ENCODE results near the gene LRCOL1.
A peak's percentile ranks its signal among the peaks of the same experiment; 100 is the strongest.

The LRCOL1 gene

DNA sequence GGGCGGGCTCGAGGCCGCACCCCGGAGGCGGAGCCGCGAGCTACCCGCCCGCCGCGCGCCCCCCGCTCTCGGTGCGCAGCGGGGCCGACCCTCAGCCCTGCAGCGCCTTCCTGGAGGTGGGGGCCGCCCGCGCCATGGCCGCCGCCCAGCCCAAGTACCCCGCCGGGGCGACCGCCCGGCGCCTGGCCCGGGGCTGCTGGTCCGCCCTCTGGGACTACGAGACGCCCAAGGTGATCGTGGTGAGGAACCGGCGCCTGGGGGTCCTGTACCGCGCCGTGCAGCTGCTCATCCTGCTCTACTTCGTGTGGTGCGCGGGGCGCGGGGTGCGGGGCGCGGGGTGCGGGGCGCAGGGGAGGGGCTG, 8.3 kb upstream of the LRCOL1 start, which contains the start of gene P2RX2:
Gene P2RX2 (plus strand): TSS at position 94 of the 361 bp plus-strand sequence. CDS start 41 bp downstream, at position 135.
- no peak for DNase-seq

DNA sequence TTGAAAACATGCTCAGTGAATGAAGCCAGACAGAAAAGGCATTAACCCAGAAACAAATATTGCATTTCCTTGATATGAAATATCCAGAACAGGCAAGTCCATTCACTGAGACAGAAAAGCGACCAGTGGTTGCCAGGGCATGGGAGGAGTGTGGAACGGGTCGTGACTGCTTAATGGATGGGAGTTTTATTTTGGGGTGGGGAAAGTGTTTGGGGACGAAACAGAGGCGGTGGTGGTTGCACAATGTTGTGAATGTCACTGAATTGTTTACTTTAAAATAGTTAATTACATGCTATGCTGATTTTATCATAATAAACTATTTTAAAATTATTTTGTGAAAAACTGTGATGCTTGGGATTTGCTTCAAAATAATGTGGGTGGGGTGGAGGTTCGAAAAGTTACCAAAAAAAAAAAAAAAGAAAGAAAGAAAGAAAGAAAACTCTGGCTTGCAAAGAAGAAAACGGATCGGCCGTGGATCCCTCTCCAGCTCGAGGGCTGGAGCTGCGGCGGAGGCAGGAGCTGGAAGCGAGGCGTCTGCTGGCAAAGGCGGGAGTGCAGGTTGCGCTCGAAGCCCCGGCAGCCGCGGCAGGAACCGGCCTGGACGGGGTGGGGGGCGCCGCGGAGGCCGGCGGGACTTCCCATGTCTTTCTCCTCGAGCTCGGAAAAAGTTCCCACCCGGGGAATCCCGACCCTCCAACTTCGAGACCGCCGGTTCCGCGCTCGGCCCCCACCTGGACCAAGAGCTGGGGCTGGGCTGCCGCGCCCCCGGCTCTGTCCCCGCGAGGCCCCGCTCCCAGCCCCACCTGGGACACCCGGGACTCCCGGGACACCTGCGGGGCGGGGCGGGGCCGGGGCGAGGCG, 7.7 kb upstream of the LRCOL1 start:
- DNase-seq, result no peak

DNA sequence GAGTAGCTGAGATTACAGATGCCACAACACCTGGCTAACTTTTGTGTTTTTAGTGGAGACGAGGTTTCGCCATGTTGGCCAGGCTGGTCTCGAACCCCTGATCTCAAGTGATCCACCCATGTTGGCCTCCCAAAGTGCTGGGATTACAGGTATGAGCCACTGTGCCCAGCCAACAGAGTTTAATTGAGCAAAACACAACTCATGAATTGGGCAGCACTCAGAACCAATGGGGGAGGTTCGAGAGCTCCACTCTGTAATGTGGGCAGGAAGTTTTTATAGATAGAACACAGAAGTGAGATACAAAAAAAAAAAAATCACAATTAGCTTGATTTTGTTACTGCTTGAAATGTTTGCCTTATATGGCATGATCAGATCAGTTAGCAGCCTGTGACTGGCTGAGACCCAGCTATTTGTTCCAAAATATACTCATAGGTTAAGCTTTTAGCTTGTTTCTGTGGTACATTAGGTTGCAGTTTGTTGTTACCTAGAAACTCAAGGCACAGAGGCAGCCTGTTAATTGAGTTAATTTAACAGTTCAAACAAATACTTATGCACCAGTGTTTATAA, 6.8 kb upstream of the LRCOL1 start:
- DNase-seq, result no peak

DNA sequence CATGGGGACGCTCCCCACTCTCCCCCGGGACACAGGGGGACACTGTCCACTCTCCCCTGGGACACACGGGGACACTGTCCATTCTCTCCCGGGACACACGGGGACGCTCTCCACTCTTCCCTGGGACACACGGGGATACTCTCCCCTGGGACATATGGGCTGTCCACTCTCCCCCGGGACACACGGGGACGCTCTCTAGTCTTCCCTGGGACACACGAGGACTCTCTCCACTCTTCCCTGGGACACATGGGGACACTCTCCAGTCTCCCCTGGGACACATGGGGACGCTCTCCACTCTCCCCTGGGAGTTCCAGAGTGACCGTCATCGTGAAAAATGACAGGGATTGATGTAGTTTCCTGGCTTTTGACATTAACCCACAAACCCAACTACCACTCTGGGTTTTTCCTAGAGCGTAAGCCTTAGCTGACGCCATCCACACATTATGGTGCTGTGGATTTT, 5.2 kb upstream of the LRCOL1 start:
- no peak for DNase-seq

DNA sequence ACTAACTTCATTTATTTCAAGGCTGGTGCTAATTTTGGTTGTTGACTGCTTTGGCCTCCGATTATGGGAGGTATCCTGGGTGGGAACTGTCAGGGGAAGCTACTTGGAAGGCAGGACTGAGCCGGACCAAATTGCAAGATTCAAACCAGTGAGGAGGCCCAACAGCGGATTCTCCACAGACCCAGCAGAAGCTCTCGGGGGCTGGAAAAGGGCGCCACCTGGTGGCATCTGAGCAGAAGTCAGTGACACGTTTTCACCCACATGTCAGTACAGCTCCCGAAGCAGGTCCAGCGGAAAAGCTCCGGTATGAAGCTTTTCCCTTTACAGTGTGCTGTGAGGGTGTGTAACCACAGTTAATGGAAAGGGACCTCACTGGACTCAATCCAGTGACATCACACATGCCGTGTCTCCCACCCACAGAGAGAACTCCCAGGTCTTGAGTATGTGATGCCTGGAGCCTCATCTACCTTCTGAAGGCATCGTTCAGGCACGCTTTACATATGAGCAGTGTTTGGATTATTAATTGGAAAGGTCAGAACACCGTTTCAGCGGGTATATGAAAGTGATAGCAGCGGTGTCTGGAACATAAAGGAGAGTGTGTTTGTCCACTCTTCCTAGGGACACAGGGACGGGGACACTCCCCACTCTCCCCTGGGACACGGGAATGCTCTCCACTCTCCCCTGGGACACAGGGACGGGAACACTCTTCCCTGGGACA, 4.6 kb upstream of the LRCOL1 start:
- DNase-seq, result peak; percentile 79

DNA sequence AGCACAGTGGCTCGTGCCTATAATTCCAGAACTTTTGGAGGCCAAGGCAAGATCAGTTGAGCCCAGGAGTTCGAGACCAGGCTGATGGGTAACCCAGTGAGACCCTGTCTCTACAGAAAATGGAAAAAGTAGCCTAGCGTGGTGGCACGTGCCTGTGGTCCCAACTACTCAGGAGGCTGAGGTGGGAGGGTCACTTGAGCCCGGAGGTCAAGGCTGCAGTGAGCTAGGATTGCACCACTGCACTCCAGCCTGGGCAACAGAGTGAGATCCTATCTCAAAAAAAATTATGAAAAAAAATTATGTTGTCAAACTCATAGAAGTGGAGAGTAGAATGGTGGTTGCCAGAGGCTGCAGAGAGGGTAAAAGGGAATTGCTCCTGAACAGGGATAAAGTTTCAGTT, 3.6 kb upstream of the LRCOL1 start:
- DNase-seq, result no peak

DNA sequence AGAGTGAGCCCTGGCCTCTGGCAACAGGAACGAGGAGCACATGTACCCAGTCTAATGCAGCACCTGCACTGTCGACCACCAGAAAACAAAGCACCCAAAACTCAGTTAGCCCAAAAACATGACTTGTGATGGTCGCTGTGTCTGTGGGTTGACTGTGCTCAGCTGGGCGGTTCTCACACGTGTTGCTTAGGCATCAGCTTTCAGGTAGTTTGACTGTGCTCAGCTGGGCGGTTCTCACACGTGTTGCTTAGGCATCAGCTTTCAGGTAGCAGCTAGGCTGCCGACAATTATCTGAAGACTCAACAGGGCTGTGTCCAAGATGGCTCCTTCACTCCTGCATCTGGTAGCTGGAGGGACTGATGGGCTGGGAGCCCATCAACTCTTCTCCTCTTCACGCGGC, 1.2 kb upstream of the LRCOL1 start:
- DNase-seq, result no peak

DNA sequence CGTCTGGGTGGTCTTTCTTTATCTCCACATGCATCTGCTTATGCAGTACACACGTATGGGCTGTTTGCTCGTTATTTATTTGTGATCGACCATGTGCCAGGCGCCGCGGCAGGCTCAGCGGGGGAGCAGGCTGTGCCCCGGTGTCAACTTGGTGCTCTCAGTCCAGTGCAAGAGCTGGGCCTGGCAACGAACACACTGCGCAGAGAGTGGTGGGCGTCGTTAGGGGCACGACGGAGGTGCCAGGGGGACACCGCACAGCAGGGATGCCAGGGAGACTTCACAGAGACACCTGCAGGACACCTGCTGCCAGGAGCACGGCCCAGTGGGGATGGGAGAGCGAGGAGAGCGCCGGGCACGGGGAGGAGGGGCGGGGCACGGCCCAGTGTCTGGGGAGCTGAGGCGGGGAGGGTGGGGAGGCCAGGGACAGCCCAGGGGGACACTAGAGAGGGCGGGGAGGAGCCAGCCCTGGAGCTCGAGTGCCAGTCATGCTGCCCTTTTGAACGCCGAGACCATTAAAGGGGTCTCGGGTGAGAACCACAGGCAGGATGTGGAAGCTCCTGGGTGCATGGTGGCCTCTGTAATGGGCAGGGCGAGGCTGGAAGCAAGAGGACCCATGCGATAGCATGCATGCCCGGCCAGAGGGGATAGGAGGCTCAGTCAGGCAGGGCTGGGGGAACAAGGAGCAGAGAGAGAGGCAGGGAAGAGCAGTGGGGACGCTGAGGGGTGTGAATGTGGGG, 652 bp upstream of the LRCOL1 start:
- DNase-seq, result no peak

DNA sequence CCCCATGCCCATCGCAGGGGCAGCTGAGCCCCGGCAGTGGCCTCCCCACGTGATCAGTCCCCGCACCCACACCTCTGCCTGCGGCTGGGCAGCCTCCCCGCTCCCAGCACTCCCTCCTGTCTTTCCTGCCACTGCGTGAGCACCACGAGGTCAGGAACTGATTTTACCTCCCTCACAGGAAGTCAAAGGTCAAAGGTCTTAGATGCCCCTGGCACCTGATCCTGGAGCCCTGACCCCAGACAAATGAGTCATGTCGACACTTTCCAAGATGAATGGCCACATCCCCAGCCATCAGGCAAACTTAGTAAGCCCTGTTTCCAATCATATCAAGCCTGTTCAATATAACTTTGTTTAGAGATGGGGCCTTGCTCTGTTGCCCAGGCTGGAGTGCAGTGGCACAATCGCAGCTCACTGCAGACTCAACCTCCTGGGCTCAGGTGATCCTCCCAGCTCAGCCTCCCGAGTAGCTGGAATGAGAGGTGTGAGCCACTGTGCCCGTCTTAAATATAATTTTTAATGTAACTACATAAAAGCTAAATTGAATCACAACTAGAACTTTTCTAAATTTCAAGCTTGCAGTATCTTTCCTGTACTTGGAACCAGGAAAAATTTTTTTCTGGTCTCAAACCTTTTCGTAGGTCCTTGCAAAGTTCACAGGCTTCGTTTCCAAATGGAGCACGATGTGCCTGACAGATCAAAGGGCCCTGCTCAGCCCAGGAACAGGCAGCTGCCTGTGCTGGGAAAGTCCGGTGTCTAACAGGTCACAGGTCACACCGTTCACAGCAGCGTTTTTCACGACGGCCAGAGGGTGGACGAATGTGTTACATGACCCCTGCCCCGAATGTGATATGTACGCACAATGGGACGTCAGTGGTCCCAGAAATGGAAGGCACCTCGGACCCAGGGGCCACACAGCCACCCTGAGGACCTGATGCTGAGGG, 1.9 kb downstream of the LRCOL1 start:
- no peak for DNase-seq

DNA sequence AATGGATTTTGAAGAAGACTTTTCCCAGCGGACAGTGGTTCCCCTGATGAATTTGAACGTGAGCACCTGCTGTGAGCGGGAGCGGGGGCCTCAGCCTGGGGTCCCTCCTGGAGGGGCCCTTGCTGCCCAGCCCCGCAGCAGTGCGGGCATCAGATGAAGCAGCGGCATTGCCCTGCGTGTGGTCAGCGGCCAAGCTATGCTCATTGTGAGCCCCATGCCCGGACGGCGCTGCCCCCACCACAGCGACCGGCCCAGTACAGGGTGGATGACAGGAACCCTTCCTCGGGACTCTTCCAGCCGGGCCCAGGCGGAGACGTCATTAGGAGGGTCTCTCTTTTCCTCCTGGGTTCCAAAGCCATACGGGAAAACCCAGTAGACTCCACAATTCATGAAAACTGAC, 3.5 kb downstream of the LRCOL1 start:
- no peak for DNase-seq

DNA sequence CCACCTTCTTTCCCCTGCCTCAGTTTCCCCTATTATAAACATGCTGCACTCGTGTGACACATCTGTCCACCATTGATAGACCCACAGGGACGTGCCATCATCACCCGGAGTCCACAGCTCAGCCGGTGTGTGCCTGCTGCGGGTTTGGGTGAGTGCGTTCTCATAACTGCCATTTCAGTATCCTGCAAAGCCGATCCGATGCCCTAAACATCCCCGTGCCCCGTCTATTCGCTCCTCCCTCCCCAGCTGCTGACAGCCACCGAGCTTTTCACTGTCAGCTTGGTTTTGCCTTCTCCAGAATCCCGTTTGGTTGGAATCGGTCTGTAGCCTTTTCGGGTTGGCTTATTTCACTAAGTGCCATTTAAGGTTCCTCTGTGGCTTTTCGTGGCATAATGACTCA, 3.9 kb downstream of the LRCOL1 start:
- DNase-seq, result no peak

DNA sequence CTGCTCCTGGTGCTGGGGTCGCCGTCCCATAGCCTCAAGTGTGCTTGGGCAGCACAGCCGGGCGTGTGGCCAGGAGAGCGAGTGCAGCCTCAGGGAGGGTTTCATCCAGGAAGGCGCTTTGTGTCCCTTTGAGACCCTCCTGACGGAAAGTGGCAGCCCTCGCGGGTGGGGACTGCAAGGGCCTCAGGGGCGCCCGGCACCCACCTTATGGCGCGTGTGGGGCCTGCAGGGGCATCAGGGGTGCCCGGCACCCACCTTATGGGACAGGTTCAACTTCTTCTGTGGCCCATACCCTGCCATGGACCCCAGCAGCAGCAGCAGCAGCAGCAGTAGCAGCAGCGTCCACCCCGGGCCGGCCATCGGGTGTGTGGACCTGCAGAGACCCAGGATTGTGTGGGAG, 4.5 kb downstream of the LRCOL1 start:
- DNase-seq, result no peak

DNA sequence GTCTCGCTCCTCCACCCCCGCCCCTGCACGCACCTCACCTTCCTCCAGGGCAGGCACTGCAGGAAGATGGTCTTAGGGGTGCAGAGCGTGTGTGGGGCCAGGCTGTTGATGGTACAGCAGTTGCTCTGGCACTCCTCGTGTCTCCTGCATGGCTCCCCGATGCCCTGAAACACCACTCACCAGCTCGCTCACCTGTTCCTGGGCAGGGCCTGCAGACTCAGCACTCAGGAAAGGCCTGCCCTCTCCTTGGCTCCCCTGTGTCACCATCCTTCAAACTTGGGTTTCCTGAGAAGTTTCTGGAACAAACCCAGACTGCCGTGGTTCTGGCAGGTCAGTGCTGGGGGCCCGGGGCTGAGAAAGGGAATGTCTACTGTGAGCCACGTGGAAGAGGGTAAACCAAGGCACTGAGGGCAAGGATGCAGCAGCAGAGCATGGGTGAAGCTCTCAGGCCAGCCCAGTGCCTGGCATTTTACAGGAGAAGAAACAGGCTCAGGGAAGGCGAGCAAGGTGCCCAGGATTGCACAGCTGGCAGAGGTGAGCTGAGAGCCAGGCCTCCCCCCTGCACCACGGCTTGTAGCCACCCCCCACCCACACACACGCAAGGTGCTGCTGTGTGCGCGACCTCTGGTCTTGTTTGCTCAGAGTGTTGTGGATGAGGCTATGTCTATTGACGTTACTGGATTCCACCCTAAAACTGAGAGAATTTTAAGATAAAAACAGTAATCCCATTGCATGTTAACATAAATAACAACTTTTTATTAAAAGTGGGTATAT, 5.5 kb downstream of the LRCOL1 start:
- DNase-seq, result no peak

DNA sequence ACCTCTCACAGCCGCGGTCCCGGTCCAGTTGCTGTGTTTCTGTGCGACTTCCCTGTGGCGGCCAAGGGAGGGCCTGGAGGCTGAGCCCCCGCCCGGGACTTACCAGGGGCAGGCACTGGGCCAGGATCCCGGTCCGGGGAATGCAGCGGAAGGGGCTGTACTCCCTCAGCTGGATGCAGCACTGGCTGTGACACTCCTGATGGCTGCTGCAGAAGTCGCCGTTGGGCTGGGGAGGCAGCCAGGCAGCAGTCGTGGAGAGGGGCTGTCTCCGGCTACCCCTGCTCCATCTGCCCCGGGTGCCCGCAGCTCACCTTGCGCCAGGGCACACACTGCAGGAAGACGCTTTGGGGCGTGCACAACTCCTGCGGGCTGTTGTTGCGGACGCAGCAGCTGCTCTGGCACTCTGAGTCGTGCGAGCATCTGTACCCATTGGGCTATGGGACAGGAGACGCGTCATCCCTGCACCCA, 6.2 kb downstream of the LRCOL1 start:
- DNase-seq, result no peak

DNA sequence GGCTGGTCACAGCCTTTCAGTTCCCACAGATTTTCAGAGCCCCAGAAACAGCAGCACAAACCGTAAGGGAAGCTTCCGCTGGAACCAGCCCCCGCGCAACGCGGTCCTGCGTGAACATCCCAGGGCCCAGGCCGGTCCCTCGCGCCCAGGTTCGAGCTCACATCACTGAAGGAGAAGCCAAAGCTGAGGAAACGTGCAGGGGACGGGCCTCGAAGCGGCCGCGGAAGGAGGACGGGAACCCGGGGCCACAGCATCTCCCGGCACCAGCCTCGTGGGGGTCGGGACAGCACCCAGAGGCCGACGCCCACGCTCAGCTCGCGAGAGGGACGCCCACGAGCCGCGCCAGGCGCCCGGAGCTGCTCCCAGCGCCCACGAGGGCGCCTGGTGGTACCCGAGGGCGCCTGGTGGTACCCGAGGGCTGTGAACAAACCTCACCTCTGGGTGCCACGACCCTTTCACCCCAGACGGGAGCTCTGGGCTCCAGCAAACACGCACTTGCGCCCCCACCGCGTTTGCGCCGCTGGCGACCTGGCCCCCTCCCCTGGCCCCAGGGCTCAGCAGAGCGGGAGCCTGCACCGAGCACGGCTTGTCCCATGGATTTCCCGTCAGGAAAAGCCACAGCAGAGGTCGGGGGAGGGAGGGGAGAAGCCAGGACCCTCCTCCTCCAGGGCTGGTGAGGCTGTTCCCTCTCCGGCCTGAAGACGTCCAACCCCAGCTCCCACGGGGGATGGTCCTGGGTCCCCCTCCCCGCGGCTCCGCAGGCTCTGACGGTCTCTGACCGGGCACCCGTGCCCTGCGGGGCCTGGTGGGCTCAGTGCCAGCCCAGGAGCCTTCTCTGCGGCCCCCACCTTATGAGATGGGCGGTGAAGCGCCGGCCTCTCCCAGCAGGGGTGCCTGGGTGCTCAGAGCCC, 6.9 kb downstream of the LRCOL1 start:
- DNase-seq, result no peak

DNA sequence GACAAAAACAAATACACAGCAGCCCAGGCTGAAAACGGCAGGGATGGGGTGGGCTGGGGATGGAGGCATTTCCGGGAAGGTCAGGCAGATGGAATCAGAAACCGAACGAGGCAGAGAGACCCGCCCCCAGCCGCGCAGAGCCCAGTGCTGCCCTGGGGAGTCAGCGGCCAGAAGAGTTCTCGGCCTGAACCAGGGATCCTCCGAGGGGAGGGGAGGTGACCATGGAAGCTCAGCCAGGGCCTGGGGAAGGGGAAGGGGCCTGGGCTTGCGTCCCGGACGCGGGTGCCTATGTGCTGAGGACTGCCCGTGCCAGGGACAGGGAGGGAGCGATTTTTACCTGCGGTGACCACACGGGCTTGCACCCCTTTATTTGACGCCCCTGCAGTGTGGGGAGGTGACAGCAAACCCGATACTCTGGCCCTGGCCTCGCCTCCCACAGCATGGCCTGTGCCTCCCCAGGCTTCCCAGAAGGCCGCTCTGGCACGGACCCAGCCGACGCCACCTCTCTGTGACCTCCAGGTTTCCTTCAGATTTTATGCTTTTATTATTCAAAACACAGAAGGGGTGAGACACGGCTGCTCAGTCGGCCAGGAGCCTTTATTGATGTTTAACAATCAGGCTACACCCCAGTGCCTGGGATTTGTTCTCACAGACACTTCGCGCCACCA, 7.7 kb downstream of the LRCOL1 start:
- no peak for DNase-seq

DNA sequence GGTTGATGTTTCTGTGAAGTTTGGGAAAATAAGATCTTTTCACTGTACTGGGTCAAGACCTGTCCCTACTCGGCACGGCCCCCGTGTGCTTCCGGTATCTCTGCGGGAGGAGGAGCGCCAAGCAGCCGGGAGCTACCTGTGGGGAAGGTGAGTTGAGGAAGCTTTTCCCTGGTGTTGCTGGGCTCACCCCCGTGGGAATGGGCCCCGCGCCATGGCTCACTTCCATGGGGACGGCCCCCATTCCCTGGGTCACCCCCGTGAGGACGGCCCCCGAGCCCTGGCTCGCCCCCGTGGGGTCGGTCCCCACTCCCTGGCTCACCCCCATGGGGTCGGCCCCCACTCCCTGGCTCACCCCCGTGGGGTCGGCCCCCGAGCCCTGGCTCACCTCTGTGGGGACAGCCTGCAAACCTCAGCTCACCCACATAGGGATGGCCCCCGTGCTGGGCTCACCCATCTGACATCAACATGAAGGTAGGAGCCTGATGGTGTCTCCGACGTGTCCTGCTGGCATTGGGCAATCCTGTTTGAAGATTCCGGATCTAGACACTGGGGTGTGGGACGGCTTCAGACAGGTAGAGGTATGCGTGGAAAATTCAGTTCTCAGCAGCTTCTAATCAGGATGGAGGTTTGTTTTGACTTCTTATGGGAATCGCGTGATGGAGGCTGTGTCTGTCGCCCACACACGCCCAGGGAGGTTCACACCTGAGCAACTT, 9.1 kb downstream of the LRCOL1 start:
- DNase-seq, result no peak

Measured in activated CD4-positive, alpha-beta T cell treated with anti-CD3 and anti-CD28 coated beads, Interleukin-2, amount 50 U/mL, for 16 hours (primary cell).